Esophagus muscularis mucosa (tissue), 4 donors: ENCODE data around the gene ACOXL. TPM values are rescaled to one million over a fixed set of nuclear protein-coding genes. Genes with fewer than 3 reads are reported as not detected.

Source experiments
- DNase-seq: peaks from one replicate; pipeline ENCODE4 v3.0.0-alpha.2; 2017; ENCODE audit errors: extremely low spot score
- H3K27ac ChIP-seq, 4 donors: fragments of 200-600 bp; sonication (generic); replicated peaks in 1 of 4; 1 replicate in 3 of 4; 2 replicates in 1 of 4; pipeline ENCODE4 v1.5.1; 2016 to 2019; ENCODE audit warnings: mild to moderate bottlenecking in 1 of 4
- H3K27me3 ChIP-seq, 4 donors: fragments of 200-600 bp; sonication (generic); one replicate each; pipeline versions ENCODE4 v1.5.1 to v1.6.0; 2016 to 2019
- H3K36me3 ChIP-seq, 4 donors: fragments of 200-600 bp; sonication (generic); one replicate each; pipeline ENCODE4 v1.5.1; 2016 to 2019
- H3K4me1 ChIP-seq, 4 donors: fragments of 200-600 bp; sonication (generic); one replicate each; pipeline ENCODE4 v1.5.1; 2016 to 2019
- H3K4me3 ChIP-seq, 4 donors: fragments of 200-600 bp; sonication (generic); 1 replicate in 2 of 4; 2 replicates in 2 of 4; pipeline ENCODE4 v1.5.1; 2016 to 2019; ENCODE audit warnings: mild to moderate bottlenecking in 4 of 4, moderate library complexity in 1 of 4
- H3K9me3 ChIP-seq, 4 donors: fragments of 200-600 bp; sonication (generic); 1 replicate in 3 of 4; 2 replicates in 1 of 4; pipeline ENCODE4 v1.5.1; 2016 to 2019
- CTCF ChIP-seq, 3 experiments: fragments of 200-600 bp in 2 of 3; fragments of 450-650 bp in 1 of 3; sonication (generic) in 2 of 3; IDR thresholded peaks; one replicate each; pipeline ENCODE4 v1.5.1; 2017 to 2019; ENCODE audit warnings: antibody characterized with exemption in 3 of 3, mild to moderate bottlenecking in 2 of 3, moderate library complexity in 1 of 3
- EP300 ChIP-seq: sonication (generic); formaldehyde crosslinking; IDR thresholded peaks from one replicate; pipeline ENCODE4 v1.6.1; 2017; ENCODE audit warnings: antibody characterized with exemption
- POLR2A ChIP-seq: fragments of 450-650 bp; IDR thresholded peaks from one replicate; pipeline ENCODE4 v1.6.1; 2017; ENCODE audit warnings: antibody characterized with exemption, moderate library complexity, mild to moderate bottlenecking, low read depth
- POLR2AphosphoS5 ChIP-seq, 2 donors: sonication (generic); formaldehyde crosslinking; IDR thresholded peaks; one replicate each; pipeline ENCODE4 v1.6.1; 2017; ENCODE audit warnings: antibody characterized with exemption in 2 of 2
- WGBS: methylation state at CpG from one replicate; pipeline ENCODE4 v1.1.5; 2018; 5-methylcytosine and 5-hydroxymethylcytosine counted together
- intact Hi-C: fragments of 100-400 bp; cut with DNase I; formaldehyde crosslinking; loops from one replicate; pipeline ENCODE4 v1.15.1; 2023
- total RNA-seq, 4 donors: library from RNA; depleted of rRNA; stranded (reverse); fragments of >200 nt; gene quantifications; one replicate each; pipeline versions ENCODE4 v1.1.0 to v1.2.1, GENCODE V29; 2016

Gene ACOXL
- total RNA-seq, 4 donors from 2014 or later: not detected

GRCh38 chr2:111108745-111109271 lies 376.4 kb downstream of the ACOXL start:
- WGBS: 92% methylated on average over 2 of the region's 2 CpGs
- Histone ChIP-seq H3K27ac (no peak overlapping the region), H3K9me3 (no peaks in the 10 kb centered on the region), H3K36me3 (no peaks in the 10 kb centered on the region), H3K4me3 (no peak overlapping the region), H3K4me1 (no peaks in the 10 kb centered on the region), H3K27me3 (peaks cover 0 to 24% (median 2%) of the 10 kb centered on the region in 4 donors)
- TF ChIP-seq EP300: no peak
- no peak for TF ChIP-seq POLR2AphosphoS5 (IDR thresholded peaks at IDR 0.05)
- no peak for TF ChIP-seq CTCF (IDR thresholded peaks at IDR 0.05)
- no peak for TF ChIP-seq POLR2A
- intact Hi-C loops: no loop called here
- no peak for DNase-seq

GRCh38 chr2:111111101-111111755 lies 378.9 kb downstream of the ACOXL start:
- no peak overlapping the region for H3K4me3 ChIP-seq
- no peak overlapping the region for H3K27ac ChIP-seq
- no peaks in the 10 kb centered on the region for H3K4me1 ChIP-seq
- no peaks in the 10 kb centered on the region for H3K9me3 ChIP-seq
- no peaks in the 10 kb centered on the region for H3K36me3 ChIP-seq
- WGBS: 91% methylated on average over 4 of the region's 4 CpGs
- peaks cover 0 to 49% (median 3%) of the 10 kb centered on the region in 4 donors for H3K27me3 ChIP-seq
- TF ChIP-seq CTCF (IDR thresholded peaks at IDR 0.05) (no peak), POLR2AphosphoS5 (IDR thresholded peaks at IDR 0.05) (no peak), POLR2A (no peak), EP300 (no peak)
- intact Hi-C loops: loop anchor here (10.0 kb wide), 1 partner anchor 594 kb away; no protein-coding TSS in a partner anchor
- DNase-seq: no peak

- H3K9me3 ChIP-seq: no peaks in the 10 kb centered on the region
- DNase-seq: no peak
- H3K4me1 ChIP-seq: peaks cover 22 to 23% (median 23%) of the 10 kb centered on the region in 4 donors
- peaks cover 0 to 74% (median 7%) of the 10 kb centered on the region in 4 donors for H3K27me3 ChIP-seq
- intact Hi-C loops: loop anchor here (10.0 kb wide), 1 partner anchor 591 kb away; no protein-coding TSS in a partner anchor
- no peak for TF ChIP-seq POLR2A
- TF ChIP-seq EP300: no peak
- TF ChIP-seq CTCF (IDR thresholded peaks at IDR 0.05): no peak
- no peak for TF ChIP-seq POLR2AphosphoS5 (IDR thresholded peaks at IDR 0.05)
- WGBS: 82% methylated on average over 1 of the region's 1 CpG
- no peaks in the 10 kb centered on the region for H3K36me3 ChIP-seq
- H3K27ac ChIP-seq: no peak overlapping the region
- H3K4me3 ChIP-seq: no peak overlapping the region
Measured at GRCh38 chr2:111113838-111114237, 381.5 kb downstream of the ACOXL start.

GRCh38 chr2:111116011-111116746 lies 383.8 kb downstream of the ACOXL start:
- Histone ChIP-seq H3K4me3 (no peak overlapping the region), H3K4me1 (peaks cover 38 to 42% (median 40%) of the 10 kb centered on the region in 4 donors), H3K36me3 (no peaks in the 10 kb centered on the region), H3K27ac (no peak overlapping the region), H3K9me3 (no peaks in the 10 kb centered on the region), H3K27me3 (peaks cover 3 to 89% (median 7%) of the 10 kb centered on the region in 4 donors)
- TF ChIP-seq POLR2A (no peak), CTCF (IDR thresholded peaks at IDR 0.05) (no peak), EP300 (no peak), POLR2AphosphoS5 (IDR thresholded peaks at IDR 0.05) (no peak)
- intact Hi-C loops: loop anchor here (10.0 kb wide), 1 partner anchor 589 kb away; no protein-coding TSS in a partner anchor
- no peak for DNase-seq
- 55% methylated on average over 7 of the region's 7 CpGs for WGBS
